ENCODE data around the gene LYAR.

DNA sequence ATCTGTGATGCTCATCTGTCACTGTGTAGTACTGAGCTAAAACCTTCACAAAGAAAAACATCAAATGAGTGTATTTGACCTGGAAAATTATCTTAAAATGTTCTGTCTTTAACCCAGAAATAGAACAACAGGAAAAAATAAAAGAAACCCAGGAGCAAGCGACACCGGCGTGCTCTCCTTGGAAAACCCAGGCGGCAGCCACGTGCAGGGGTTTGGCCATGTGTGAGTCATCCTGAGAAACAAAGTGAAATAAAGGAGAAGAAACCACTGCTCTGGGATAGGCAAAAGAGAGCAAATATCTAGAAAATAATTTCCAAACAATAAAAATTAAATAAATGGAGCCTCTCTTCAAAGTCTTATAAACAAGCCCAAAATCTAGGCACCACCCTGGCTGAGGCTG, 22.0 kb downstream of the LYAR start:
- TF ChIP-seq EZH2 (IDR thresholded peaks at IDR 0.05; ENCODE audit: borderline replicate concordance), result no peak
- TF ChIP-seq, protein P1, sequence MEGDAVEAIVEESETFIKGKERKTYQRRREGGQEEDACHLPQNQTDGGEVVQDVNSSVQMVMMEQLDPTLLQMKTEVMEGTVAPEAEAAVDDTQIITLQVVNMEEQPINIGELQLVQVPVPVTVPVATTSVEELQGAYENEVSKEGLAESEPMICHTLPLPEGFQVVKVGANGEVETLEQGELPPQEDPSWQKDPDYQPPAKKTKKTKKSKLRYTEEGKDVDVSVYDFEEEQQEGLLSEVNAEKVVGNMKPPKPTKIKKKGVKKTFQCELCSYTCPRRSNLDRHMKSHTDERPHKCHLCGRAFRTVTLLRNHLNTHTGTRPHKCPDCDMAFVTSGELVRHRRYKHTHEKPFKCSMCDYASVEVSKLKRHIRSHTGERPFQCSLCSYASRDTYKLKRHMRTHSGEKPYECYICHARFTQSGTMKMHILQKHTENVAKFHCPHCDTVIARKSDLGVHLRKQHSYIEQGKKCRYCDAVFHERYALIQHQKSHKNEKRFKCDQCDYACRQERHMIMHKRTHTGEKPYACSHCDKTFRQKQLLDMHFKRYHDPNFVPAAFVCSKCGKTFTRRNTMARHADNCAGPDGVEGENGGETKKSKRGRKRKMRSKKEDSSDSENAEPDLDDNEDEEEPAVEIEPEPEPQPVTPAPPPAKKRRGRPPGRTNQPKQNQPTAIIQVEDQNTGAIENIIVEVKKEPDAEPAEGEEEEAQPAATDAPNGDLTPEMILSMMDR (IDR thresholded peaks at IDR 0.05; ENCODE audit: poor library complexity), result no peak
